B cell (primary cell): ENCODE data around the gene NCAM1. TPM values are rescaled to one million over a fixed set of nuclear protein-coding genes. Genes with fewer than 3 reads are reported as not detected.

Experiments
- ATAC-seq: fragments of 200-7000 bp; cut with Tn5 transposase; one replicate; pipeline ENCODE4 v1.10.0; 2021; ENCODE audit warnings: low read depth, mild to moderate bottlenecking, moderate number of reproducible peaks, moderate library complexity
- CTCF ChIA-PET: fragments of 350-600 bp; sonication (Branson Sonifier 250); formaldehyde crosslinking; loops from one replicate; lab custom pipeline; 2021; ENCODE audit warnings: antibody characterized with exemption, inconsistent platforms; lab: Charles Lee
- POLR2A ChIA-PET: fragments of 350-600 bp; sonication (Branson Sonifier 250); formaldehyde crosslinking; loops from one replicate; lab custom pipeline; 2021; ENCODE audit warnings: antibody characterized with exemption; lab: Charles Lee
- DNase-seq: peaks from one replicate; pipeline ENCODE4 v3.0.0; 2013
- H2AFZ ChIP-seq: 2 replicates; pipeline ENCODE4 v1.6.1; 2012; ENCODE audit warnings: mild to moderate bottlenecking, low read depth, low read length; ENCODE audit not compliant: insufficient read depth, poor library complexity, severe bottlenecking
- H3K27ac ChIP-seq, 2 donors: 1 replicate in 1 of 2; 2 replicates in 1 of 2; pipeline ENCODE4 v1.5.1; 2012 to 2013; ENCODE audit warnings: low read length in 2 of 2, mild to moderate bottlenecking in 2 of 2, moderate library complexity in 1 of 2
- H3K27me3 ChIP-seq, 4 experiments: fragments of 200-600 bp in 1 of 4; sonication (generic) in 1 of 4; replicated peaks in 1 of 4; 1 replicate in 2 of 4; 2 replicates in 2 of 4; pipeline versions ENCODE4 v1.6.1 to v1.7.0; 2013 to 2016; ENCODE audit warnings: low read length in 3 of 4, mild to moderate bottlenecking in 2 of 4, mixed read lengths in 1 of 4, moderate library complexity in 1 of 4; ENCODE audit not compliant: insufficient read depth in 4 of 4, control insufficient read depth in 3 of 4; ENCODE audit errors: control extremely low read depth in 1 of 4
- H3K36me3 ChIP-seq, 2 experiments: replicated peaks in 1 of 2; 1 replicate in 1 of 2; 2 replicates in 1 of 2; pipeline versions ENCODE4 v1.6.1 to v1.7.1; 2013; ENCODE audit warnings: low read length in 1 of 2; ENCODE audit not compliant: insufficient read depth in 2 of 2, control insufficient read depth in 1 of 2; ENCODE audit errors: control extremely low read depth in 1 of 2, extremely low read depth in 1 of 2
- H3K4me1 ChIP-seq, 2 donors: fragments of 200-600 bp in 1 of 2; sonication (generic) in 1 of 2; 1 replicate in 1 of 2; 2 replicates in 1 of 2; pipeline versions ENCODE4 v1.5.1 to v1.6.1; 2013 to 2017; ENCODE audit warnings: low read length in 2 of 2; ENCODE audit not compliant: control insufficient read depth in 2 of 2, insufficient read depth in 2 of 2
- H3K4me2 ChIP-seq: replicated peaks from 2 replicates; pipeline ENCODE3; 2012; ENCODE audit warnings: mild to moderate bottlenecking, low read depth, low read length; ENCODE audit not compliant: poor library complexity, severe bottlenecking
- H3K4me3 ChIP-seq, 5 experiments: fragments of 200-600 bp in 1 of 5; sonication (generic) in 1 of 5; 1 replicate in 3 of 5; 2 replicates in 2 of 5; pipeline versions ENCODE4 v1.5.1 to v1.7.0; 2011 to 2016; ENCODE audit warnings: low read length in 4 of 5, mild to moderate bottlenecking in 4 of 5, low read depth in 2 of 5, control low read depth in 1 of 5, moderate library complexity in 1 of 5; ENCODE audit not compliant: insufficient read depth in 1 of 5; ENCODE audit errors: control extremely low read depth in 1 of 5, extremely low read depth in 1 of 5
- H3K79me2 ChIP-seq: fragments of 200-600 bp; sonication (generic); one replicate; pipeline ENCODE4 v1.6.0; 2016; ENCODE audit warnings: low read length; ENCODE audit not compliant: control insufficient read depth, insufficient read depth
- H3K9ac ChIP-seq: fragments of 200-600 bp; sonication (generic); 2 replicates; pipeline ENCODE4 v1.6.1; 2017; ENCODE audit warnings: mild to moderate bottlenecking, low read length, moderate library complexity
- H3K9me3 ChIP-seq, 3 donors: one replicate each; pipeline versions ENCODE4 v1.6.1 to v1.7.1; 2013; ENCODE audit warnings: low read length in 2 of 3; ENCODE audit not compliant: control insufficient read depth in 2 of 3, insufficient read depth in 1 of 3; ENCODE audit errors: control extremely low read depth in 1 of 3
- H4K20me1 ChIP-seq: 2 replicates; pipeline ENCODE4 v1.6.0; 2012; ENCODE audit warnings: mild to moderate bottlenecking, low read length; ENCODE audit not compliant: insufficient read depth, control insufficient read depth, poor library complexity, severe bottlenecking
- H3K27ac Mint-ChIP-seq: one replicate; pipeline ENCODE4 v1.8.0; 2021; ENCODE audit warnings: mixed read lengths
- H3K27me3 Mint-ChIP-seq: one replicate; pipeline ENCODE4 v1.8.0; 2021; ENCODE audit warnings: mixed read lengths
- H3K4me1 Mint-ChIP-seq: one replicate; pipeline ENCODE4 v1.8.0; 2021; ENCODE audit warnings: mixed read lengths
- H3K4me3 Mint-ChIP-seq: one replicate; pipeline ENCODE4 v1.8.0; 2021; ENCODE audit warnings: mixed read lengths
- H3K9me3 Mint-ChIP-seq: one replicate; pipeline ENCODE4 v1.8.0; 2022; ENCODE audit warnings: mixed read lengths; ENCODE audit not compliant: insufficient read depth
- CTCF ChIP-seq: fragments of 200-600 bp; IDR thresholded peaks from one replicate; pipeline ENCODE4 v1.8.0; 2022; ENCODE audit warnings: antibody characterized with exemption, mild to moderate bottlenecking
- EZH2 ChIP-seq: IDR thresholded peaks from 2 replicates; pipeline ENCODE4 v1.6.1; 2012; ENCODE audit warnings: borderline replicate concordance, low read depth, mild to moderate bottlenecking, moderate library complexity, low read length; ENCODE audit not compliant: insufficient read depth, poor library complexity, severe bottlenecking
- WGBS: methylation state at CpG from one replicate; pipeline ENCODE4 v1.1.5; 2013; ENCODE audit warnings: missing lambda C conversion rate; ENCODE audit not compliant: insufficient coverage; 5-methylcytosine and 5-hydroxymethylcytosine counted together
- intact Hi-C: fragments of 100-400 bp; cut with micrococcal nuclease; formaldehyde crosslinking; loops from one replicate; pipeline ENCODE4 v1.10.0; 2022
- polyA plus RNA-seq: library from polyadenylated mRNA; depleted of rRNA; stranded (reverse); fragments of >200 nt; gene quantifications from 2 replicates; pipeline ENCODE4 v1.2.3, GENCODE V29; 2012
- total RNA-seq, 2 donors: library from RNA; stranded (reverse); fragments of 120-200 nt in 1 of 2; gene quantifications; 1 replicate in 1 of 2; 2 replicates in 1 of 2; pipeline versions ENCODE4 v1.2.3 to v1.2.4, GENCODE V29; 2013 to 2022

Gene NCAM1
- total and polyA plus RNA-seq, 2 donors (not counting 1 experiment from before 2014, with no cell fraction given), result 0.37 TPM; not detected in 1

- POLR2A ChIA-PET, result no interaction called here
- intact Hi-C loops, result no loop called here
These were observed 287.7 kb downstream of the NCAM1 start for GRCh38 chr11:113248702-113249490.

More at GRCh38 chr11:113248702-113249490, 287.7 kb downstream of the NCAM1 start:
- Mint-ChIP-seq H3K4me1 (no peaks in the 10 kb centered on the region), H3K9me3 (no peaks in the 10 kb centered on the region), H3K4me3 (no peak overlapping the region), H3K27me3 (peaks cover 39% of the 10 kb centered on the region), H3K27ac (no peak overlapping the region)
- Histone ChIP-seq H3K4me1 (no peaks in the 10 kb centered on the region), H3K4me2 (no peak overlapping the region), H4K20me1 (no peaks in the 10 kb centered on the region), H3K36me3 (no peaks in the 10 kb centered on the region), H3K4me3 (no peak overlapping the region), H3K9ac (no peak overlapping the region), H3K27me3 (peaks cover 0 to 17% (median 4%) of the 10 kb centered on the region in 4 experiments), H3K27ac (no peak overlapping the region), H3K9me3 (no peaks in the 10 kb centered on the region), H3K79me2 (no peaks in the 10 kb centered on the region), H2AFZ (no peak overlapping the region)
- DNase-seq (no peak), ATAC-seq (no peak)
- TF ChIP-seq CTCF (no peak), EZH2 (no peak)
- CTCF ChIA-PET, result interaction anchor here (1.5 to 2.2 kb wide), 2 partner anchors 11 to 41 kb away, joined by 3 to 6 read pairs; no protein-coding TSS in a partner anchor
- WGBS, result 88% methylated on average over 8 of the region's 11 CpGs
